SW480 (cell line): ENCODE measurements around the gene EGF.

ENCODE experiments used
- DNase-seq: peaks from one replicate; pipeline ENCODE4 v3.0.0-alpha.2; 2016; ENCODE audit warnings: low spot score

Gene EGF

DNA sequence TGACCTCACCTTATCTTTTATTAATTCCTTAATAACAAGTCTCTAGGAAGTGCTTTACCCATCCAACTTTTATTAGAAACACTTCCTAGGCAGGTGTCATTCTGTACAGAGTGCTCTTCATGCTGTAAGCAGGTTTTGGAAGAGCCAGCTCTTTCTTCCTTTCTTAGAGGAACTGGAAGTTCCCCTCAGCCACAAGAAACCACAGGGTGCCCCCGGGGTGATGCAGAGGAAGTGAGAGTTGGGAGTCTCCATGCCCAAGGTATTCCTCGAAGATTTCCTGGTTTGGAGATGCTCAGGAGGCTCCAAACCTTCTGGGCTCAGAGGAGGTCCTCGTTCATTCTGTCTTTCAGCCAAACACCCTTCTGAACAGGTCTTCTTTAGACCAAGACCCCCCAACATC, 83.8 kb downstream of the EGF start:
- no peak for DNase-seq

DNA sequence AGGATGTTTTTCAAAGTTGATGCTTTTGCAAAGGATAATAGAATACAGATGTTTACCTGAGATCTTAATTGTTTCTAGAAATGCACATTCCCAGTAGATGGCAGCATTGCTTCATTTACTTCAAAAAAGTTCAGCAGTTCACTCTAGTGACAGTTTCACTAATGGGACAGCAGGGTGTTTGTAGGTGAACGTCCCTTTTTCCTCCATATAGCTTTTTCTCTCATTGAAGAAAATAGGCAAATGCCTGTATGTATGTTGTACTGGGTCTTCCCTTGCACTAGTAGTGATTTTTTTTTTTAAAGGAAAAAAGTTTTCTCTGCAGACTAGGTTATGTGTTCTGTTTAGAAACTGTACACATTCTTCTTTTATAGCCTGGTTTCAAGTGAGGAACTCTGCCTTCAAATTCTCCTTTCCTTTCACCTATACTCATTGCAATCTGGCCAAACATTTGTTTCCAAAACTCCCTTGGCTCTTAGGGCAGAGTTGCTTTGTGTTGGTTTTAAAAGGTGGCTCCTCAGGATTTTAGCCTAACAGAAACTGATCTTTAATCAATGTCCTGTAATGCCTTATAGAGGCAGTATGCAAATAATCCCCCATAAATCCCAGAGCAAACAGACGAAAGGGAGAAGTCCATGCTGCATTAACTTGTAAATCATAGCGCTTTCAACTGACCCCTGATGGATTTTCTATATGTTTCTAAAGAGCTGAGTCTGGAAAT, 86.3 kb downstream of the EGF start:
- peak; percentile 72 for DNase-seq

DNA sequence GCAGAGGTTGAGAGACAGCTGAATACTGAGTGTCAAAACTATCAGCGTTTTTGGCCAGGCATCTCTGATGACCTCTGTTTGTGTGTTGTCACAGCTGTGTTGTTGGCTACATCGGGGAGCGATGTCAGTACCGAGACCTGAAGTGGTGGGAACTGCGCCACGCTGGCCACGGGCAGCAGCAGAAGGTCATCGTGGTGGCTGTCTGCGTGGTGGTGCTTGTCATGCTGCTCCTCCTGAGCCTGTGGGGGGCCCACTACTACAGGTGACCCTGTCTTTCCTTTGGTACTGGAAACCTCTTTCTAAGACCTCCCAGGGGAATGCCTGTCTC, 86.9 kb downstream of the EGF start:
- no peak for DNase-seq

DNA sequence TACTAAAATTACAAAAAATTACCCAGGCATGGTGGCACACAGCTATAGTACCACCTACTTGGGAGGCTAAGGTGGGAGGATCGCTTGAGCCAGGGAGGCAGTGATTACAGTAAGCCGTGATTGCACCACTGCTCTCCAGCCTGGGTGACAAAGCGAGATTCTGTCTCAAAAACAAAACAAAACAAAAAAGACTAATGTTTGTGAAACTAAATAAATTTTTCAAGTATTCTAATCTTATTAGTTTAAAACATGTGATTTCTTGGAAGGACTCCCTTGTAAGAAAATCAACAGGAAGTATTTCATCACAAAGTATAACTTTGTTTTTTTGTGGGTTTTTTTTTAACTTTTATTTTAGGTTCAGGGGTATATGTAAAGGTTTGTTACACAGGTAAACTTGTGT, 89.6 kb downstream of the EGF start:
- no peak for DNase-seq

DNA sequence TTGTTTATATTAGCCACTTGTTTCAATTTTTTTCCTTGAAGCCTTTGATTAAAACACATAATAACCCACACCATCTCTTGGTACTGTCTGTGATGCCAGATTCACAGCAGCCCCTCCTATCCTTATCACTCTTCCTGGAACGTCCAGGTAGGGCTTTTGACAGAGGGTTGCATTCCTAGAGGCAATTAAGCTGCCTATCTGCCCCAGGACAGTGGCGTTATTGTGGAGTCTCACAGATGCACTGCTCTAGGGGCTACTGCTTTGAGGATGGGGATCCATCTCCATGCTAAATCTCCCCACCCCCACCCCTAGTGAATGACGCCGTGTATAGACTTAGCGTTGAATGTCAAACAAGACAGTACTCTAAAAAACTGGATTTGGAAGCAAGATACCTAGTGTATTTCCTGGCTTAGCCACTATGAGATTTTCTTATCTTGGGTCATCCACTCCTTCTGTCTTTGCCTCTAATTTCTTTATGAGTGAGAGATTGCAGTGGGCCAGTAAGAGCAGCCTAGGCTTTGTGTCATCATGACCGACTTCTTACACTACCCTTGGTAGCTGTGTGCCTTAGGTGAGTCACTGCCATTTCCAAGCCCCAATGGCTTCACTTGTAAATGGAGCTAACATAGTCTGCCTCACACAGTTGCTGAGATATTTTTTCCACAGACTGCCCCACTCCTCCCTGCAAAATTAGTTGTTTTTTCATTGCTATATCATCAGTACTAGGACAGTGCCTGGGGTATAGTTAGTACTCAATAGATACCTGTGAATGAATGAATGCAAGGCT, 90.9 kb downstream of the EGF start:
- DNase-seq = no peak

DNA sequence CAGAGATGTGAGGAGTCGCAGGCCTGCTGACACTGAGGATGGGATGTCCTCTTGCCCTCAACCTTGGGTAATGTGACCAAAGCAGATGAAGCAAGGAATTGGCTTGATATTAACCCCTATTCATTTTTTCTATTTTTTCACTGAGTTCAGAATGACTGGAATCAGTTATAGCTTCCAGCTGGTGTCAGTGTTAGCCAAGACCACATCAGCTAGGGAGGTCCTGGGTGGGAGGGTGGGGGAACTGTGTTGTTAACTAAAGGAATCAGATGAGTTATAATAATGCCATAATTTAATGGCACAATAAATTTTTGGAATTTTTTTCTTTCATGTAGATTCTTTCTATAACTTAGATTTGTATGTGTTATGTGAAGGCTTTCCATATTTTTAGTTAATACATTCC, 91.9 kb downstream of the EGF start:
- no peak for DNase-seq

DNA sequence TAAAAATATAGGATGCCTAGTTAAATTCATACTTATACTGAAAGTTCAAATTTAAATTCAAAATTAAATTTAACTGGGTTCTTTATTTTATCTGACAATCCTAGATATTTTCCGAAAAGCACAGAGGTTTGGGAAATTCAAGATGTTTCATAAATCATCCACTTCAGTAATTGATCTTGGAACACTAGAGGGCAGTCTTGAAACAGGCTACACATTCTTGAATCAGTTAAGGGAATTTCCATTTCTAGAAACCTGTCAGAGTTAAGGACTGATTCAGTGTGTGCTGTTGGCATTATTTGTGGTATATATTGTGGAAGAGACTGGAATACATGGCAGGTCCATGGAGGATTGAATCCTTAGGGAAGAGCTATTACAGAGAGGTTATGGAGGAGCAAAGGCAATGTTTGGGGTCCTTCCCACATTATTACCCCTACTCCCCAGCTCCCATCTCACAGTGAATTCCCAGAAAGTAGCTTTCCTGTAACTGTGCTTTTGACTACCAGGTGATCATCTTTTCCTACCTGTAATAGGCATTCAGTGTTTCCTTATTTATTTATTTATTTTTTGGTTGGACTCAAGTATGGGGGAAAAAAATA, 92.9 kb downstream of the EGF start:
- DNase-seq = peak; percentile 60

DNA sequence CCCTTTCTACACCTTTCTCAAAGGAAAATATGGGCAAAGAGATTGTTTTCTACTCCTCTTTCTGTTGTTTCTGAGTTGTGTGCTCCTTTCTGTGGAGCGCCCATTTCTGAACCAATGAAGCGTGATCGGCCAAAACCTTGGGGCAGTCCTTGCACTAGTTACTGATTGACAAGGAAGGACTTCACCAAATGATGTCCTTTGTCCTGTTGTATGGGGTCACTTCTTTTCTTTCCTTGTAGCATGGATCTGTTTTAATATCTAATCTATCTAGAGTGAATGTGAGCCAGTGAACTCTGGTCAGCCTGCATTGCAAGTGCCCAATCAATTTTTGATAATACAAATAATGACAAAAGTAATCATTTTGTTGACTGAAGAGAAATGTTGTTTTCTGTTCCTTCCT, 94.5 kb downstream of the EGF start:
- DNase-seq = no peak

DNA sequence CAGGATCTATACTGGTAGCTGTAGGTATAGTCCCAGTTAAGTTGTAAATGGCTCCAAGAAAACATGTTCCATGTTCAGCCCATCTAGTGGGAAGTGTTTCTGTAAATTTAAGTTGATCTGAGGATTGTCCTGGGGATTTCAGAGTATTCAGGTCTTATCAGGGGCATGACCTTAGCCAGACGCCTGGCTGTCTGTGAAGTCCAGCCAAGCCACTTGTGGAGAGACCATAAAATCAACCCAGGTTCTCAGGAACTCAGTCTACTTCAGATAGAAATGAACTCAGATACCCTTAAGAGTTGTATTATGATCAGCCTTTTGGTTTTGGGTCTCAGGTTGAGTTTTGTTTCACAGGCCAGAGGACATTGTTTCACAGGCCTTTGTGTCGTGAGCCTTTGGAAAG, 95.9 kb downstream of the EGF start:
- DNase-seq = no peak

DNA sequence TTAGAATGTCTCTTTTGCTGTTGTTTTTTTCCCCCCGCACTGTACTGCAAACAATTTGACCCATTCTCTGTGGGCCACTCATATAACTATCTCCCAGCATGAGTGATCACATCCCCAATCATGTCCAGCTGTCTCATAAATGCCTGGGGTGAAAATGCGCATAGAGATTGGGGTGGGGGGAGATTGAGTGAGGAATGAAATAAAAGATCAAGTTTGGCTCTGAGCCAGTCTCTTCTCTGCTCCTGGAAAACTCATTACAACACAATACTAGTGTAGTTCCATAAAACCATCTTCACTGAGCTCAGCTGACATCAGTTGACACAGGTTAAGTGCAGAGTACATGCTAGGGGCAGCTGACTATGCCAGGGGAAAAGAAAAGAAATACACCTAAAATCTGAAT, 96.9 kb downstream of the EGF start:
- no peak for DNase-seq

DNA sequence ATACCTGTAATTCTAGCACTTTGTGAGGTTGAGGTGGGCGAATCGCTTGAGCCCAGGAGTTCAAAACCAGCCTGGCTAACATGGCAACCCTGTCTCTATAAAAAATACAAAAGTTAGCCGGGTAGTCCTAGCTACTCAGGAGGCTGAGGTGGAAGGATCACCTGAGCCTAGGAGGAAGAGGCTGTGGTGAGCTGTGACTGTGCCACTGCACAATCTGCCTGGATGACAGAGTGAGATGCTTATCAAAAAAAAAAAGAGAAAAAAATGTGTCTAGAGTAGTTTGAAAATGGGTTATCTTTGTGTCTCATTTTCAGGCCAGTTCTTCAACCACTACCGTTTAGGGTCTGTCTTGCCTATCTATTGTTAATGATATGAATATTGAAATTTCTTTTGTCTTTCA, 98.1 kb downstream of the EGF start:
- no peak for DNase-seq

DNA sequence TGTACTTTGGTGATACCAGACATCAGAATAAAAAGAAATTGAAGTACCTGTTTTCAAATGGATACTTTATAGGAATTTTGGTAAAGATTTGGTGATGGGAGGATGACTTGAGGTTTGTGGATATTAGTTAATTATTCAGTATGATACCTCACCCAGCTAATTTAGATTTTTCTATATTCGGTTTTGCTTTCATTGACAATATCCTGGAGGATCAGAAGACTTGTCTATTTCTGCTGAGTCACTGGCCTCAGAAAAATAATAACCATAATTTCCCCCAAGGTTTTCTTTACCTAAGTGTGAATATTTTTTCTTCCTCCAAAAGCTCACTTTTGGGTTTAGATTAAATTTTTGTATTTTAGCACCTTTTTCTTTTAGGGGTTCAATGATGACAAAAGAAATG, 100.2 kb downstream of the EGF start:
- DNase-seq = no peak

DNA sequence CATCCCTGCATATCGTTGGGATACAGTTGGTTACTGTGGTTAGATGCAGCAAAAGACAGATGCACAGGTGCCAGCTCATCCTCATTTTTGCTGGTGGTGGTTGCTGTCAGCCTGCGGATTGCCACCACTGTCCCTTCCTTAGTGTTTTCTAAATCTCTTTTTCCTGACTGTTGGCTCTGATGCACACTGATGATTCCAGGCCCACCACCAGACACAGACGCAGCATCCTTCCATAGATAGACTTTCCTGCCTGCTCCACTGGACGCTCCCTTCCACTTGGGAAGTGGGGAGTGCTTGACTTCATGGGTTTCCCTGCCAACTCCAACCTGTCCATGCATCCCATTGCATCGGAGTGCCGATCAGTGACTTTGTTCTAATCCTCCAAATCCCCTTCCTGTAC, 101.5 kb downstream of the EGF start:
- no peak for DNase-seq

DNA sequence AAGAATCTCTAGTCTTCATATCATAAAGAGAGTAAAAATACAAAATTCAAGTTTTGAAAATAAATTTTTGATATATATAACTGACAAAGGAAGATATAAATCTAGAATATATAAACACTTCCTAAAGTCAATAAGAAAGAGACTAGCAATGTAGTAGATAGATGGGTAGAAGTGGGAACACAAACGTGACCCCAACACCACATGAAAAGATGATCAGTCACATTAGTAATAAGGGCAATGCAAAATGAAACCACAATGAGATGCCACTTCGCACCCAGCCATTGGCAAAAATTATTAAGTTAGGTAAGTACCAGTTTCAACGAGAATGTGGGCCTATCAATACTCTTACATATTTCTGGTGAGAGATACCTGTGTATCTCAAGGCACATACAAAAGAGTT, 106.5 kb downstream of the EGF start:
- no peak for DNase-seq

DNA sequence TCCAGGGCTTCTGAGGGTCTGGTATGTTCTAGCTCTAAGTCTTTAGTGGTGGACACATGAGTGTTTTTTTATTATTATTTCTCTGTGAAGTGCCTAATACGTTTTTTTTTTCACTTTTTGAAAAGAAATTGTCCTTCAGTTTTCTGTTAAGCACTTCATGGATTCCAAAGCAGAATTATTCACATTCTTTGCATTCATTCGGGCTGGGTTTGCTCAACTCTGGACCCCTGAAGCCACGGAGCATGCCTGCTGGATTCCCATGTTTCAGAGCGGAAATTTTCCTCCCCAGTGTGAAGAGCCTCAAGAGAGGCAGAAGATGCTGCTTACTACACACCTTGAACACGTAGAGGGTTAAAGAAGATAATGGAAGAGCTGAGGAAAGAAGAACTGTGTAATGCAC, 107.5 kb downstream of the EGF start:
- DNase-seq = no peak

DNA sequence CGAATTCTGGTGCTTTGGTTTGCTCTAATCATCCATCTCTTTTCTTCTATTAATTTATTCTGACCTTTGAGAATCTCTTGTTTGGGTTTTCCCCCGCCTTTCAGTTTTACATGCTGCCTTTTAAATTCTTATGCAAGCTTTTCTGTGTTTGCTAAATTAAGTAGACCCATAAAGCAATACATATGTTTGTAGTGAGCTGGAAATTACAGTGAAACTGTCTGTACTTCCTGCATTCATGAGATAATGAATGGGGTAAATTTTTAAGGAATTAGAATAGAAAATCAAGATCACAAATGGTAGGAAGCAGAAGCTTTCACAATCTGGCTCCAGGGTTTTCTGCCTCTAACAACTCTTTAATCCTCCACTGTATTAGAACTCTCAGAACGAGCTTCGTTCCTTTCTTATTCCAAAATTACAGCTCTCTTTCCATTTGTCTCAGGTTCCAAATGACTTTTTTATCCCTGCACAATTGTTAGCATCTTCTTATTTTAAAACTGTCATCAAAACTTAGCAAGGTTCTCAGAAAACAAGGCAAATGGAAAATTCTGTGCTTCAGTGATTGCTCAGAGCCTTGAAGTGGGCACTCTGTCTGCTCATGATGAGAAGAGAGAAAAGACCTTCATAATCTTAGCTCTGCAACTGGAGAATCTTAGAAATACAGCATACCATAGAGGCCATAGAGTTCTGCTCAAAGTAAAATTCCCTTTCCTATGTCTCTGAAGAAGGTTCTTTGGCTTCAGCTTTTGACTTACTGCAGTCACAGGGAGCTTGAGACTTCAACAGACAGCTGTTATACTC, 108.2 kb downstream of the EGF start:
- DNase-seq = no peak

DNA sequence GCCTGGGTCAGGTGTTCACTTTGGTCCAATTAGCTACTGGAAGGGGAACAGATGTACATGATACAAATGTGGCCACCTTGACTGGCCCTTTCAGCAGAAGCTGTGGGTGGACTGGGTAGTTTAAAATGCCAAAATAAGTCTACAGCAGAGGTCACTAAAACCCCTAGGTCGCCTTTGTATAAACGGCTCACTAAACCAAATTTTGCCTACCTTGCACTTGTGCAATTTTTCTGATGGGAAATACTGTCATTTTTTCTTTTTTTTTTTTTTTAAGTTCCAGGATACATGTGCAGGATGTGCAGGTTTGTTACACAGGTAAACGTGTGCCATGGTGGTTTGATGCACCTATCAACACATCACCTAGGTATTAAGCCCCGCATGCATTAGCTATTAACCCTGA, 109.8 kb downstream of the EGF start:
- DNase-seq = no peak

DNA sequence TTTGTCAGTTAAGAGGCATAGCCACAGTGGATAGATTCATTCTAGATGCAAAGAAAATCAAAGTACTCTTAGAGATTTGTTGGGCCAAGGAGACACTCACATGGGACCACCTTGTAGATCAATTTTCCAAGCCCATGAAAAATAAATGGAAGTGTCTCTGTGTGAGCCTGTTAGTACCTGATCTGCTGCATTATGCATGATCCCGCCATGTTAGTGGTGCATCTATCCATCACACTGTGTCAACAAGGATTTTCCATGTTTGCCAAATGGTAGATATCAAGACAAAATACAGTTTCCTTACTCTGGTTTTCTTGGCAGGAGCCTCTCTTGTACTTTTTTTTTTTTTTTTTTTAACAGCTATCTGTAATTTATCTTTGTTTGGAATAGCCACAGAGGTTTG, 112.4 kb downstream of the EGF start:
- no peak for DNase-seq

DNA sequence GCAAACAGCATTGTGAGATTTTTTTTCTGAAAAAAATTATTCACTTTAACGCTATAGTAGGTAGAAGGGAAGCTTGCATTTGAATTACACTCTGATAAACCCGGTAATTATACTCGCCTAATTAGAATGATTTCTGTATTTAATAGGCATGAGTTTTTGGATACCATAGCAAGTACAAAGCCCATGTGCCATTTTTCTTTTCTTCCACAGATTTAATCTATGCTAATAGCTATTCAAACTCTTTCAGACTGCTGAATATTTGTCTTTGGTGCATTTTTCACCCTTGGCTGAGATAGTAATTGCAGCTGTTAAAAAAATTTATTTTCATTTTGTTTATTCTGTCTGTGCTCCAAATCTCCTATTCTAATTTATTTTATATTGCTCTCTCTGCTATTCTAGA, 113.0 kb downstream of the EGF start:
- DNase-seq = no peak

DNA sequence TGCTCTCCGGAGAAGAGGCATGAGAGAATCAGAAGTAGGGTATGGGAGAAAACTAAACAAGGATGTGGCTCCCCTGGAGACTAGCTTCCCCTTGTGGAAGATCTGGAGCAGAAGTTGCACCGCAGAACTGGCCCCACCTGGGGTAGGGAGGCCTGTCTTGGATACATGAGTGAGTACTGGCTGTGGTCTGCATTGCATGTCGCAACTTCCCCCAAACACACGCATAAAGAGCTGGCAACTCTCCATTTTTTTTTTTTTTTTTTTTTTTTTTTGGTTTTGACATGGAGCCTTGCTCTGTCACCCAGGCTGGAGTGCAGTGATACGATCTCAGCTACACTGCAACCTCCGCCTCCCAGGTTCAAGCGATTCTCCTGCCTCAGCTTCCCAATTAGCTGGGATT, 119.9 kb downstream of the EGF start:
- no peak for DNase-seq

DNA sequence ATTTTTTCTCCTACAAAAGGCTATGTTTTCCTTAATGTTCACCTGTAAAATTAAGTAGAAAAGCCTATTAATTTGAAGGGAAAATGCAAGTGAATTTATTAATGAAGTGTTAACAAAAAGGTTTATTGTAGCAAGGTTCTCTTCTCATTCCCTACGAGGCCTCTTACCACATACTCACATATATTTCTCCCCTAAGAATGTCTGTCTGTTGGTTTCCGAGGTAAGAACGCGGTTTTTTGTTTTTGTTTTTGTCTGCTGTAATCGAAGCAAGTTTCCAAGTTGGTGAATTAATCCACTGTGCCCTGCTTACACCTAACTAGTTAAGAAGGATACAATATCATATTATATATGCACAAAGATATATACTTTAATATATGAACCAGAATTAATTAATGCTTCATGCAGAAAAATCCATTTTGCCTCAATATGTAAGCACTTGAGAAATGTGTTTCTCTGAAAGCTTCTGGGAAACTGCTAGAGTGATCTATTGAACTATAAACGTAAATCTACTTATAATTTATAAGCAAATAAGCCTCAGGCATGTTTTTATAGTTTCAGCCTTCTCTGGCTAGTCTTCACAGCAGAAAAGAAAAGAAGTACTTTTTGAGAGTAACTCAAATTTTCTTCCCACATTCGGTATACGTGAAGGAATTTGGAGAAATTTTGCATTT, 120.8 kb downstream of the EGF start:
- no peak for DNase-seq

DNA sequence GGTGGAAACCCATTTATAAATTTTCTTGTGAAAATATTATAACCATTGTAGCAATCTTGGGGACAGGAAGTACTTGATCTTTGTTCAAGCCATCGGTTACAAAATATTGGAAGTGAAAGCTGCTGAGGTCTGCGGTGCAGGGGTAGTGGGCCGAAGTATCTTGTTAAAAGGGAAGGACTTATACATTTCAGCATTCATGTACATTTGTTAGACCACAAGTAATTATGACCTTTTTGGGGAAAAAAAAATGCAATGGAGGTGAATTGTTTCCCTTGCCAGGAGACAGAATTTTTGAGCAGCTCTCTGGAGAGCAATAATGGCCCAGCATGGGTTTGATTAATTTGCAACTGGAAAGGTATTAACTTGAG, 121.3 kb downstream of the EGF start:
- no peak for DNase-seq
